ENCODE measurements around the gene LRRC1.

Gene LRRC1

GRCh38 chr6:53929041-53929820 is 134.4 kb downstream of the LRRC1 start:
- peak; percentile 47 for DNase-seq

DNA sequence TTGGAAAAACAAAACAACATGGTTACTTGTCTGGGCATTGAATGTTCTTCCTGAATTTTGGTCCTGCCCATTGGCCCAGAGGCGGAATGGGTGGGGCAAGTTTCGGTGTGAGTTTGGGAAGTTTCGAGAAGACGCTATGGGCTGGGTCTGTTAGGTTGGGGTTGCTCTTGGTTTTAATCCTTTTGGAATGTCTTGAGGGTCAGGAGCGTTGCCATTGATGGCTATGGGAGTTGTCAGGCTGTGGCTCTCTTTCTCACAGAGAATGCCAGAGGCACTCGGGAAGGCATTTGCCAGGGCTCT is 135.0 kb downstream of the LRRC1 start:
- DNase-seq: no peak

- no peak for DNase-seq
These were observed 135.5 kb downstream of the LRRC1 start for GRCh38 chr6:53930330-53930729.

GRCh38 chr6:53931086-53931485 is 136.3 kb downstream of the LRRC1 start:
- DNase-seq: no peak

- no peak for DNase-seq
These were observed 137.7 kb downstream of the LRRC1 start for GRCh38 chr6:53932516-53932915.

- DNase-seq: no peak
These were observed 139.2 kb downstream of the LRRC1 start for GRCh38 chr6:53934023-53934422.

GRCh38 chr6:53937461-53937860 is 142.7 kb downstream of the LRRC1 start:
- DNase-seq: no peak

GRCh38 chr6:53938810-53939209 is 144.0 kb downstream of the LRRC1 start:
- DNase-seq: no peak

DNA sequence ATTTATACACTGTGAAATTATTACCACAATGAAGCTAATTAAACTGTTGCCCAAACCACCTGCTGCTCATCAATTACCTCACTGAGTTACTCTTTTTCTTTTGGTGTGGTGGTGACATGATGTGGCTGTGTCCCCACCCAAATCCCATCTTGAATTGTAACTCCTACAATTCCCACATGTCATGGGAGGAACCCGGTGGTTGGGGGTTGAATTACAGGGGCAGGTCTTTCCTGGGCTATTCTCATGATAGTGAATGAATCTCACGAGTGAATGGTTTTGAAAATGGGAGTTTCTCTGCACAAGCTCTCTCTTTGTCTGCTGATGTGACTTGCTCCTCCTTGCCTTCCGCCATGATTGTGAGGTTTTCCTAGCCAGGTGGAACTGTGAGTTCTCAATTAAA is 145.0 kb downstream of the LRRC1 start:
- peak; percentile 20 for DNase-seq

DNA sequence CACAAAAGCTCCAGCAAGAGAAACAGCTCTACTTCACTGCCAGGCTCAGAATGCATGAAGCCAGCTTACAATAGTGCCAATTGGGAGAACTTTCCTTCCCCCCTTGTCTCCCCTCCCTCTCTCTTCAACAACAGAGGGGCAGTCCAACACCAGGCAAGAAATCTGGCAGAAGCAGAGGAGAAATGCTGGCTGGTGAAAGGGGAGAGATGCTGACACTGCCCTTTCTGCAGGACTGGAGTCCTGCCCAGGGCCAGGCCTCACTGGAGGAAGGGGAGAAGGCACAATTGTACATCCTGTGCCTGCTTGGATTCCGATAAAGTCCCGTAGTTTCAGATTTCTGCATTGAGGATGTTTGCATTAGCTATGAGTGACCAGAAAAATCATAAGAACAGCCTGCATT is 148.6 kb downstream of the LRRC1 start:
- no peak for DNase-seq

GRCh38 chr6:53944091-53944490 is 149.3 kb downstream of the LRRC1 start:
- no peak for DNase-seq

DNA sequence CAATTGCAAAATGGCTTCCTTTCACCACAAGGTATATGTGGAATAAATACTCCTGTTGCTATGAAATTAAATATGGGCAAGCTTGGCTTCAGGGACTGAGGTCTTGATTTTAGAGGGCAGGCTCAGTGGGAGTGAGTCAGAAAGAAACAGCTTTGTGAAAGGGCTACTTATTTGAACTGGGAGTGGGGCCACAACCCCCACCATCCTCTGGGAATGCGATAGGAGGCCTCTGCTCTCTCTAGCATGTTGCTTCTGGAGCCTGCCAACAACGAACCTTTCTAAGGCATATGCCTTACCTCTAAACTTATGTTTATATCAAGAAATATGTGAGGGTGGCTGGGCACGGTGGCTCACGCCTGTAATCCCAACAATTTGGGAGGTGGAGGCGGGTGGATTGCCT is 149.7 kb downstream of the LRRC1 start:
- no peak for DNase-seq

DNA sequence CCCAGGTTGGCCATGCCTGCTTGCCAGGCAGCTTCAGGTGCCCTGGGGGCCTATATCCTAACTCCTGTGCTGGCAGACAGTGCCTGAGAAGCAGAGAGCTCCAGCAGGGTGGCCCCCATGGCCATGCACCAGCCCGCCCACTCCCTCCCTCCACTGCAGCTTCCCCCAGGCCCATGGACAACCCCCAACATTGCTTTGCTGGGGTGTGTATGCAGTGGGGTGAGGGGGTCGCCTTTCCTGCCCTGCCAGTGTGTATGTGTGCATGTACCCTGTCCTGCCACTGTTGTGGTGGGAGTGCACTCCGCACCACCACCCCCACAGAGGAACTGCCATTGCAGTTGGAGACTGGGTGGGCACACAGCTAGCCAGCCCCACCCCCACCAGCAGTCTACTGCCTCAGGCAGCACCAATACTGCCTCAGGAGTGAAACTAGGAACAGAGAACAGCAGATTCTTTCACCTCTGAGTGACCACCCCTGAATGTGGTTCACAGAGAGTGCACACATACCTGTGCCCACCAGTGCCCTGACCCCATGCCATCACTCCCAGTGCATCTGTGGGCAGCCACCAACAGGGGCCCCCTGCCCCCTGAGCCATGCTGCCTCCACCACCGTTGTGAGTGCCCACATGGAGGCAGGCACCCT is 151.1 kb downstream of the LRRC1 start:
- DNase-seq: no peak

DNA sequence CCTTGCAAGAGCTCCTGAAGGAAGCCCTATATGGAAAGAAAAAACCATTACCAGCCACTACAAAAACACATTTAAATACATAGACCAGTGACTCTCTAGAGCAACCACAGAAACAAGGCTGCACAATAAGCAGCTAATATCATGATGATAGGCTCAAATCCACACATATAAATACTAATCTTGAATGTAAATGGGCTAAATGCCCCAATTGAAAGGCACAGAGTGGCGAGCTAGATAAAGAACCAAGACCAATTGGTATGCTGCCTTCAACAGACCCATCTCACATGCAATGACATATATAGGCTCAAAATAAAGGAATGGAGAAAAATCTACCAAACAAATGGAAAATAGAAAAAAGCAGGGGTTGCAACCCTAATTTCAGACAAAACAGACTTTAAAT is 153.0 kb downstream of the LRRC1 start:
- no peak for DNase-seq

- DNase-seq: no peak
These were observed 156.6 kb downstream of the LRRC1 start for GRCh38 chr6:53951383-53951782.

DNA sequence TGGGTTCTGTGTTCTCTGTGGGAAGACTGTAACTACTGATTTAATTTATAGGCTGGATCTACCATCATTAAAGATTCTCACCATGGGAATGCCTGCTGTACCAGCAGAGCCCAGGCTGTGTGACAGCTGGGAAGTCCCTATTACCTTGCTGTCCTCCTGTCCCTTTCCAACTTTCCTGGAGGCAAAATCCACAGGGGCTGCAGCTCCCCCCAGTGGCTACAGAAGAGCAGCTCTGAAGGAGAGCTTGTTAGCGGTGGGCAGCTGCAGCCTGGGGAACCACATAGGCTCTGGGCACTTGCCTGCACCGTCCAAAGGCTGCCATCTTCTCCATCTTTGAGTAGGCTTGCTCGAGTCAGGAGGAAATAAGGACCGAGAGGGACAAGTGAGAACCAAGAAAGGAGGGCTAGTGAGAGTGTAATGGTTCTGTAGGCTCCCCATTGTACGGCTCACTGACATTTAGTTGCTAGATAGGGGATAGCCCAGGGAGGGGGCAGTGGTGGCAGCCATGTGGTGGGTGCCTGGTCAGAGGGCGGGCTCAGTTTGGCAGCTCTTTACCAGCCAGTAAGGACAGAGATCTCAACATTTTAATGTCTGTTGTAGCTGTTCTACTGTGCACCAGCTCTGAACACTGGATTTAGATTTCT is 161.4 kb downstream of the LRRC1 start:
- peak; percentile 90 for DNase-seq

DNA sequence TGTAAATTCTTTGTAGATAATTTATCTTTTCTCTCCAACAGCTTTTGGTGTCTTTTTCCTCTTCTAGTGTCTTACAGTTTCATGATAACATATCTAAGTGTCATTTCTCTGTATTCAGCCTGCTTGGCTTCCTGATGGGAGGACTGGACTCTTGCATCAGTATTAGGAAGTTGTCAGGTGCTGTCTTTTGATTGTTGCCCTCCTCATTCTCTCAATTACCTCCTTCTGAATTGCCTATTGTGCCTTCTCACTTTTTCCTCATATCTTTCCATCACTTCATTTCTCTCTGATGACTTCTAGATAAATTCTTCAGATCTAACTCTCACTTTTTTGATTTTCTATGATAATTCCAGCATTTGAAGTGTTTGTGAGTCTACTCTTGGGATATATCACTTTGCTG is 162.0 kb downstream of the LRRC1 start:
- DNase-seq: no peak

DNA sequence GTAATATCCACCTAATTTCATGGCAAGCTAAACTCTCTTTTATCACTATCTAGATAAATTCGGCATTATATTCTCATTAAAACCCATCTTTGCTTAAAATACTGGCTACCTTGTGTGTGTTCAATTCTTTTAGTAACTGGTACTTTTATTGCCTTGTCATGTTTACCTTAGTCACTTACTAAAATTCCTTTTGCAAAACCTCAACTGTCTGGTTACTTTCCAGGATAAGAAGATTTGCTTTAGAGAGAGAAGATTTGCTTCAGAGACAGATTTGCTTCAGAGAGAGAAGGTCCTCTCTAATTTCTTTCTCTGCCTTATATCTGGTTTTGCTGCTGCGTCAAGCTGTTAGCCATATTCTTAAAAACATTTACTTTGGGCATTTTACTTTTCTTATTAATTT is 164.9 kb downstream of the LRRC1 start:
- no peak for DNase-seq

- DNase-seq: no peak
These were observed 165.5 kb downstream of the LRRC1 start for GRCh38 chr6:53960311-53960710.

DNA sequence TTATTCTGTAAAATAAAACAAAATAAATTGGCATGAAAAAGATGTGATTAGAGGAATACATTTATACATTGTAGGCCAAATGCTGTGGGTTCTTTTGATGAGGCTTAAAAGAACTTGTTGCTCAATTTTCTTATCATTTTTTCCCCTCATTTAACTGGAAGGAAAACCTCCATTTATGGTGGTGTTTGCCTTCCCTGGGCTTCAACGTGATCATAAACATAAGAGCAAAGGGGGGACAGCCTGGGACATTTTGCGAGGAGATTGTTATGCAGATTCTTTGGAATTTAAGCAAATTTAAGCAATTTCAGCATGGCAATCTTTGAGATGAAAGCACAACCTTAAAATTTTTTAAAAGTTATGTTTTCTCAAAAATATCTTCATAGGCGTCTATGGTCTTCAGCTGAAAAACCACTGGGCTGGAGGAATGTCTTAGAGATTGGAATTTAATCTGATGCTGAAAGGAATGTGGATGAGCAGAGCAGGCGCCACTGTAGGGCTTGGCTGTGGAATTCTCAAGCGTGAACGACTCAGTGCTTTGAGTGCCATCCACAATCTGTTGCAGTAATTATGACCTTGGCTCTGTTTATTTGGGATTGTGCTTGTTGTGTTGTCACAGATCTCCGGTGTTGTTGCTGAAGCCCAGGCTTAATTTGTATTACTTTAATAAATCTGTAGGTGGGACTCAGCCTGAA is 167.0 kb downstream of the LRRC1 start:
- peak; percentile 8 for DNase-seq

GRCh38 chr6:53962646-53963045 is 167.8 kb downstream of the LRRC1 start:
- no peak for DNase-seq

- DNase-seq: no peak
These were observed 172.6 kb downstream of the LRRC1 start for GRCh38 chr6:53967415-53967814.
